ENCODE data around the gene SYNE4.

DNA sequence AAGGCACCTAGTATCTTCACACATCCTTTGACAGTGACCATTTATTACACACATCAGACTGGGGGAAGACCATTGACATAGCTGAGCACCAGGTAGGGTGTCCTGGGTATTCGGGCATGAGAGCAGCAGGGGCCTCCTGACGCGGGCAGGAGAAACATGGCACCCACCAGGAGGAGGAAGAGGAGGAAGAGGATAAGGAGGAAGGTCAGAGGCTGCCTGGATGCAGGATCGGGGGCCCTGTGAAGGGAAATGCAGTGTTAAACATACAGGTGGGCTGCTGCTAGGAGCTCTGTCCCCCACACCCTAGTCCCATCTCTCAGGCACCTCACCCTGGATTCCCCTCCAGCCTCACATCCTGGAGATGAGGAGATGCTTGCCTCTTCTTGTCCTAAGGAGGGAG, 5.3 kb downstream of the SYNE4 start:
- TF ChIP-seq, protein P1, sequence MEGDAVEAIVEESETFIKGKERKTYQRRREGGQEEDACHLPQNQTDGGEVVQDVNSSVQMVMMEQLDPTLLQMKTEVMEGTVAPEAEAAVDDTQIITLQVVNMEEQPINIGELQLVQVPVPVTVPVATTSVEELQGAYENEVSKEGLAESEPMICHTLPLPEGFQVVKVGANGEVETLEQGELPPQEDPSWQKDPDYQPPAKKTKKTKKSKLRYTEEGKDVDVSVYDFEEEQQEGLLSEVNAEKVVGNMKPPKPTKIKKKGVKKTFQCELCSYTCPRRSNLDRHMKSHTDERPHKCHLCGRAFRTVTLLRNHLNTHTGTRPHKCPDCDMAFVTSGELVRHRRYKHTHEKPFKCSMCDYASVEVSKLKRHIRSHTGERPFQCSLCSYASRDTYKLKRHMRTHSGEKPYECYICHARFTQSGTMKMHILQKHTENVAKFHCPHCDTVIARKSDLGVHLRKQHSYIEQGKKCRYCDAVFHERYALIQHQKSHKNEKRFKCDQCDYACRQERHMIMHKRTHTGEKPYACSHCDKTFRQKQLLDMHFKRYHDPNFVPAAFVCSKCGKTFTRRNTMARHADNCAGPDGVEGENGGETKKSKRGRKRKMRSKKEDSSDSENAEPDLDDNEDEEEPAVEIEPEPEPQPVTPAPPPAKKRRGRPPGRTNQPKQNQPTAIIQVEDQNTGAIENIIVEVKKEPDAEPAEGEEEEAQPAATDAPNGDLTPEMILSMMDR (conservative IDR thresholded peaks at IDR 0.05; ENCODE audit: low read length): no peak
- TF ChIP-seq EZH2phosphoT487 (IDR thresholded peaks at IDR 0.05; ENCODE audit: borderline replicate concordance, low read depth, low read length): no peak
